NK-92 (cell line): ENCODE results near the gene TMEM14A.
"Not testable (repeated sequence)": the region's sequence is repeated elsewhere in the genome, so short reads cannot be mapped to it uniquely, and the experiment has no call there.

Source experiments
- DNase-seq: peaks from one replicate; lab custom pipeline; 2025; ENCODE audit not compliant: unreplicated experiment; lab: John Stamatoyannopoulos, UW

Gene TMEM14A

DNA sequence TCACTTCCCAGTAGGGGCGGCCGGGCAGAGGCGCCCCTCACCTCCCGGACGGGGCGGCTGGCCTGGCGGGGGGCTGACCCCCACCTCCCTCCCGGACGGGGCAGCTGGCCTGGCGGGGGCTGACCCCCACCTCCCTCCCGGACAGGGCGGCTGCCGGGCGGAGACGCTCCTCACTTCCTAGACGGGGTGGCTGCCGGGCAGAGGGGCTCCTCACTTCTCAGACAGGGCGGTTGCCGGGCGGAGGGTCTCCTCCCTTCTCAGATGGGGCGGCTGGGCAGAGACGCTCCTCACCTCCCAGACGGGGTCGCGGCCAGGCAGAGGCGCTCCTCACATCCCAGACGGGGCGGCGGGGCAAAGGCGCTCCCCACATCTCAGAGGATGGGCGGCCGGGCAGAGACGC, 15.0 kb upstream of the TMEM14A start:
- not testable (repeated sequence) for DNase-seq

- no peak for DNase-seq
Observed at GRCh38 chr6:52657870-52658269, 13.0 kb upstream of the TMEM14A start.

DNA sequence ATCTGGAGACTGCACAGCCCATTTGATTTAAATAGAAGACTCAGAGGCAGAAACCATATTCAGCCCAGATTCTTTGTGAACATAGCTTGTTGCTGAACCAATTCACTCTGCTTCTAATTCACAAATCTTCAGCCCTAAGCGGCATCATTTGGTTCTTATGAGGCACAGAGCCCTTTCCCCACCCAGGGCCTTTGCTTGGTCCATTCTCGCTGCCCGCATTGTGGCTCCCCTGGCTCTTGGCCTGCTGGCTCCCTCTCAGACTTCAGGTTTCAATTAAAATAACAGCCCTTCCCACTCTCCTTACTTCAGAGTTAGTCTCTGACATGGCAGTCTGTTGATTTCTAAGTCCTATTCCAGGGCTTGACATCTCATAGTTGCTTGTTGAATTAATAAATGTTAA, 9.4 kb upstream of the TMEM14A start:
- no peak for DNase-seq

DNA sequence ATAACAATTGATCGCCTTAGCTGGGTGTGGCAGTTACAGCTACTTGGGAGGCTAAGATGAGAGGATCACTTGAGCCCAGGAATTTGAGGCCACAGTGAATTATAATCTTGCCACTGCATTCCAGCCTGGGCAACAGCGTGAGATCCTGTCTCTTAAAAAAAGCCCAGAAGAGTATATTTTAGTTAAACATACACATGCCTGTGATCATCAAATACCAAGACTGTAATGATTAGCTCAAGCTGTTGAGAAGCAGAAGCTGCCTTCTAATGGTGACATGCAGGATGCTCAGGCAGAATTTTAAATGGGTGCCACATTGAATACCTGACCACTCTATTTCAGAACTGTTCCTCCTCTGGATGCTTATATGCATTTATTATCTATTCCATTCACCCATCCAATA, 8.9 kb upstream of the TMEM14A start:
- DNase-seq = no peak

DNA sequence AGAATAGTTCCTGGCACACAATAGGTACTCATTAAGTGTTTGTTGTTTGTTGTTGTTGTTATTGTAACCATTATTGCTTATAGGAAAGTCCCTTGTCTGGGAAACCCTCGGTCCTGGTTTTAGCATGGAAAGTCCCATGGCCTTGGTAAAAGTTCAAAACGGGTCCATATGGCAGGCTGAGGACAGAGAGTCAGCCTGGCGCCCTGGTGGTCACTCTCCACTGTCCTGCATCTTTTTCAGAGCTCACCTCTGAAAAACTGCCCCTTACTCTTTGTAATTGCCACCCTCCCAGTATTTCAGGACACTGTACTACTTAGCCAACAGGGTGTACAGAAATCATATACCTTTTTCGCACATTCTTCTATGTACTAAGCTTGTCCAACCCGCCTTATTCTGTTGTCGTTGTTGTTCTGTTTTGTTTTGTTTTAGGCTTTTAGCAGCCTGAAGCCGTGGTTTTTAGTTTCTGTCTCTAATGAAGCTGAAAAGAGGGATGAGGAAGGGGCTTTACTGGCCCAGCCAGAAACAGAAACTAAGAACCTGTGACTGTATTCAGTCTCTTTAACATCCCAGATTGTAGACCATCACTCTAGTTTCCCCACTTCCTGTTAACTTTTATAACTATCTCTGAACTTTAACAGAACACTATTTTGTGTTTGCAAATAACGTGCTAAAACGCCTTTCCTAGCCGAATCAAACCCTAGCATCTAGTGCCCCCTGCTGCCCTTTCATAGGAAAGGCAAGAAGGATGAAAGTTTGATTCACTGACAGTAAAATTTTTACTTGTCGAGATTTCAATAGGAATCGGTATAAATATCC, 7.6 kb upstream of the TMEM14A start:
- DNase-seq = no peak

DNA sequence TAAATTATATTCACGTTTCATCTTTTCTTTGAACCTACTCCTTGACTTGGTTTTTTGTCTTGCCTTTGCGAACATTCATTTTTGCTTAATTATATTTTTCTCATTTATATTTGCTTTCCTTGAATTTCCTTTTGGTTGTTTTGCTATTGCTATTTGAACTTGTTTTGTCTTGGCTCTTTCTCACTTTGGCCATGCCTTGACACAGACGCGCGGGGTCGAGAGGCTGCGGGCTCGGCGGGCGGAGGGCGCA, 7.1 kb upstream of the TMEM14A start:
- no peak for DNase-seq

DNA sequence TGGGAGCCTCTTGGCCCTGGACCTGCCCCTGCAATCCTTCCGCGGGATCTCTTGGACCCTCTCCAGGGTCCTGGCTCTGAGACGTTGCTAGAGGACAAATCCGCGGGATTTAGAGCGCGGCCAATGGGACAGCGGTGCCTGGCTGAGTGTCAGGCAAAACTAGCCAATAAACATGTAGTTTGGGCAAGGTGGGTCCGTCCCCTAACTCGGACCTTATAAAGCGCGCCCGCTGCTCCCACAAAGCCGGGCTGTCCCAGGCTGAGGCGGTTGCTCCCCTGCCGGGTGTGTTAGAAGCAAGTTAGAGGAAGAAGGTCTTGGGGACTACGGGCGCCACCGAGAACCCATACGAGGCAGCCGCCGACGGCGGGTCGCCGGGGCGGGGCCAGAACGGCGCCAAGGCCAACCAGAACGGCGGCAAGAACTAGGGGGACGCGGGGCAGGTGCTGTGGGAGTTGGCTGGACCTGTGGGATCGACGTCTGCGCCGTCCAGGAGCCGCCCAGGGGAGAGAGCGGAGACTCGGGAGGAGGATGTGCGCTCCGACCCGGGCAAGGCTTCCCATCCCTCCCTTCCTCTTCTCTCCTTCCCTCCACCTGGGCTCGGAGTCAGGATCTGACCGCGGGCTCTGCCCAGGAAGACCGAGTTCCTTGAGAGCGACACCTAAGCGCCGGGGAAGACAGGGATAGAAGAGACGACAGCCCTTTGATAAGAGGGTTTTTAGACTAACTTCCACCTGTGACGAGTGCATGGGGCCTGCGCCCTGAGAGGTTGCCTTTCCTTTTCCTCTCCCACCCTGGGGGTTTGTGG, 6.5 kb upstream of the TMEM14A start:
- DNase-seq = no peak

DNA sequence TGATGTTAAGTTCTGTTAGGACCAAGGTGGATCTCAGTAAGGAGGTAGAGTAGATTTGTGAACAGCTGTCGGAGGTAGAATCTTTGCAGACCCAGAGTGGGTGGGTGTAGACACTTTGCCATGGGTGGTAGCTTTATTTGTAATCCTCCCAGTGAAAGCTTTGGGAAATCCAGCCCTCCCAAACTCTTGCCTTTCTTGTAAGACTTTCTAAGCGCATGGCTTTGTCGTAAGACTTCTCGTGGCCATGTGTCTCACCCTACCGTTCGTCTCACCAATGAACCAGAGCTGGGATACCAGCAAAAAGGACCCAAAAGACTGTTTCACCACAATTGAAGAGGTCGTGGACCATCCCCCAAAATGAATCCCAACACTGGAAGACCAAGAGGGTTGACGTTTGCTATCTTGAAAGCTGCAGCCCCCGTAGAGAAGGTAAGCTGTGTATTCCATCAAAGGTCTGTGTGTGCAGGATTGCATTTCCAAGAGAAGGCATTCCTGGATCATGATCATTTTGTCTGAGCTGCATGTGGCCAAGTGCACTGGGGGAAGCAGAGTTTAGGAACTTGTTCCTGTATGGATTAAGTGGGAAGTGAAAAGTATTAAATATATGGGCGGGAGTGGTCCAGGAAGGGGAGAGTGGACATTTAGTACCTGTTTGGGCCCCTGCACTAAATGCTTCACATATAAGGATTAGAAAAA, 5.8 kb upstream of the TMEM14A start:
- DNase-seq = no peak

- no peak for DNase-seq
Observed at GRCh38 chr6:52666071-52666470, 4.8 kb upstream of the TMEM14A start.

DNA sequence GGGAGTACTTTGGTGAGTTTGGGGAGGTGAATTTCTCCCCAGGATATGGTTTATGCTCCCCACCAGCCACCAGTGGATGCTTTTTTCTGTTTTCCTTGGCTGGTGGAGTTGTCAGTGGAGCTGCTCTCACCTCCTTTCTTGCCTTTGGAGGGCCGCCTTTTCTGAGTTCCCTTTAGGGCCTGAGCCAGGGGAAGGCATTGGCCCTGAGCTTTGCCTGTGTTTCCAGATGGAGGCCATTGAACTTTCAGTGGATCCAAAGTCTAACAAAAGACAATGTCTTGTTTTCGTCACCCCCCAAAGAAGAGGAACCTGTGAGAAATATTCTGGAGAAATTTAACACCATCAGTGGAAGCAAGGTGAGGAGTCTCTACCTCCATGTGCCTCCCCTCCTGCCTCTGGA, 4.4 kb upstream of the TMEM14A start:
- no peak for DNase-seq

DNA sequence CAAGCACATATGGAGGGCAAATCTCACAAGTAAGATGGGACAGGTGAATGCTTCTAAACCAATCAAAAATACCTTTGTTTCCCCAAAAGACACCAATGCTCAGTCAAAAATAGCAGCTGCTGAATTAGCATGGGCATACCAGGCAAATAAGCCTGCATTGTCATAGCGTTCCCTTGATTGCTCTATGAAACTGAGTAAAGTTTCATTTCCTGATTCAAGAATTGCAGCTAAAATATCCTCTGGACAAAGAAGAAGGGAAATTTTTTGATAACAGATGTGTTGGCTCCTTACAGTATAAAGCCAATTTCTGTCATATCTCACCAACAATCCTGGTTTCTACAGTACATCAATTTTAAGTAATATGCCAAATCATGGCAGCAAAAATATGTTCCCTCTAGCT, 3.3 kb upstream of the TMEM14A start:
- DNase-seq = no peak

DNA sequence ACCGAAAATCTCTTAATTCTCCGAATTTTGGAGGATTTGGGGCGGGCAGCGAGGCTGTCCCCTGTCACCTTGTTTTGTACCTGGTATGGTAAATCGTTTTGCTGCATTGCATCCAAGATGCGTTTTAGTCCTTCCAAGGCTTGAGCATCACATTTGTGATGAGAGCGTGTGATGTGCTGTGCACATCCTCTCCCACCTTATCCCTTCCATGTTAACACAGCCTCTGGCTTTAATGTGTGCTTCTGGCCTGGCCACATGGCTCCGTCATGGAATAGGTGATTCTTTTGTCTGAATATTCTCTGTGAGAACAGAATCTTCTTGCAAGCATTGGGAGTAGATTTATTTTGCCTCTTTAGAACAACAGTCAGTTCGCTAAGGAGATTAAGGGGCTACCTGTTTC, 763 bp downstream of the TMEM14A start:
- no peak for DNase-seq

DNA sequence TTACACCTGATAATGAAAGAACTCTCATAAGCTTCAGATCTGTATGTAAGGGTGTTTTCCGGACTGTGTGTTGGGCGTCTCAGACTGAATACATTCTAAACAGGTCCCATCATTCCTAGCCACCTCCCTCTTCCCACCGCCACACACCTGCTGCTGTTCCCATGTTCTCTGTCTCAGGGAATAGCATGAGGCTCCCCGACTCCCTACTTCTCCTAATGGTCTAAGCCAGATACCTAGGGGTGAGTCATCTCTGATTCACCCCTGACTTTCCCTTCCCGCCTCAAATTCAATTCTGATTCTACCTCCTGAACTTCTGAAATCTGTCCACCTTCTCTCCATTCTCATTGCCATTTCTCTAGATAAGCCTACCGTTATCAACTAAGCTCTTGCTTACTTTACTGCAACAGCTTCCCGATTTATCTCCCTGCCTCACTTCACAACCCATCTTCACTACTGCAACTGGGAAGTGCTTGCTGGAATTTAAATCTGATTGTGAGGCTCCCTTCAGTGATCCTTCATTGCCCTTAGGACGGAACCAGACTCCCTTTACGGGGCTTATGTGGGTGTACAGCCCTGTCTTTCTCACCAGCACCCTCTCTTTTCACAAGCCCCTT, 1.6 kb downstream of the TMEM14A start:
- no peak for DNase-seq

- no peak for DNase-seq
Observed at GRCh38 chr6:52674666-52675065, 3.8 kb downstream of the TMEM14A start.

GRCh38 chr6:52675372-52675771, 4.5 kb downstream of the TMEM14A start:
- DNase-seq = no peak

GRCh38 chr6:52676631-52677030, 5.7 kb downstream of the TMEM14A start:
- not testable (repeated sequence) for DNase-seq

DNA sequence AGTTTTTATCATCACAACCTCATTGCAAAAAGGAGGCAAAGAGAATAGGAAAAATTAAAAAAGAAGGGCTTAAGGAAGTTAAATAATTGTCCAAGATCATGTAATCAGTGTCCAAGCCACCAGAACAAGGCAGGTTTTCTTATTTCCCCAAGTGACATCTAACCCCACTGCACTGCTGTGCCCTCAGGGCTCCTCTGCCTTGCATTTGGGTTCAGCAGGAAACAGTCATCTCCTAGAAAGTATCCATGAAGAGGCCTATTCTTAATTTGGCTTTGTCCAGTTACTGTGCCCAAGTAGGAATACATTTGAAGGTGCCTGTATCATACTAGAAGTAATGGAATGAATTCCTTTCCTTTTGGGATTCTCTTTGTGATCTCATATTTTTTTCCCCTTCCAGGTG, 10.5 kb downstream of the TMEM14A start:
- DNase-seq = no peak

GRCh38 chr6:52686878-52687699, 16.2 kb downstream of the TMEM14A start:
- DNase-seq = no peak

DNA sequence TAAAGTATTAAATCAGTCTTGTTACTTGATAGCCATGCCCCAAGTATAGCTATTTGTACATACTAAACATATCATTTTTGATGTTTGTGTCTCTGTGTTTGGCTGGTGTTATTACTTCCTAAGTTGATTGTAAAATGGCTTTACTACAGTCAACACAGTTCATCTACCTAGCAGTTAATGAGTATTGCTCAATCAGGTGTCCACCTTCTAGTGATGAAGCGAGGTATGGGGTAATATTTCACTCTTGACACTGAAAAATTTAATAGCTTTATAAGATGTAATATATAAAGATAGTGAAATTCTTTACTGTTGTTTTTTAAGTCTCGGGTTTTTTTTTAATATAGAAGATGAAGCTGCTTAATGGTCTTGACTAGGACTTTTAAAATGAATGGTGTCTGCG, 18.9 kb downstream of the TMEM14A start:
- DNase-seq = no peak

DNA sequence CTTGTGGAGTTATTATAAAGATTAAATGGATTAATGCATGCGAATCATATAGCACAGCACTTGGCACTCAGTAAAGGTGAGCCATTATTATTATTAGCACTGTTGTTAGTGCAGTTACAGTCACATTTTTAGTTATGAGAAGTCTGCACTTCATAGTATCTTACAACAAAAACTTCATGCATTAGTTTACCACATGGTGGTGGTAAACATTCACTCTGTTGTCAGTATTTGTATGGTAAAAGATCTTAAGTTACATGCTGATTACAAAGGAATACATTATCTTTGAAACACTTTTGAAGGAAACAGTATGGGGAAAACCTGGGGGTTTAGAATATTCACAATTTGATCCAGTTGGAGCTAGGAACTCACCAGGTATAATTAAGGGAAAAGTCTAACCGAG, 20.8 kb downstream of the TMEM14A start:
- DNase-seq = no peak

GRCh38 chr6:52693773-52694172, 22.9 kb downstream of the TMEM14A start:
- DNase-seq = no peak
